HG03558 (cell line): ENCODE measurements around the gene TEAD4.

Experiments used
- ATAC-seq: cut with Tn5 transposase; IDR thresholded peaks from one replicate; pipeline ENCODE4 v1.9.1; 2021; ENCODE audit warnings: moderate number of reproducible peaks; ENCODE audit not compliant: unreplicated experiment; ENCODE audit errors: extremely low read depth

The TEAD4 gene

DNA sequence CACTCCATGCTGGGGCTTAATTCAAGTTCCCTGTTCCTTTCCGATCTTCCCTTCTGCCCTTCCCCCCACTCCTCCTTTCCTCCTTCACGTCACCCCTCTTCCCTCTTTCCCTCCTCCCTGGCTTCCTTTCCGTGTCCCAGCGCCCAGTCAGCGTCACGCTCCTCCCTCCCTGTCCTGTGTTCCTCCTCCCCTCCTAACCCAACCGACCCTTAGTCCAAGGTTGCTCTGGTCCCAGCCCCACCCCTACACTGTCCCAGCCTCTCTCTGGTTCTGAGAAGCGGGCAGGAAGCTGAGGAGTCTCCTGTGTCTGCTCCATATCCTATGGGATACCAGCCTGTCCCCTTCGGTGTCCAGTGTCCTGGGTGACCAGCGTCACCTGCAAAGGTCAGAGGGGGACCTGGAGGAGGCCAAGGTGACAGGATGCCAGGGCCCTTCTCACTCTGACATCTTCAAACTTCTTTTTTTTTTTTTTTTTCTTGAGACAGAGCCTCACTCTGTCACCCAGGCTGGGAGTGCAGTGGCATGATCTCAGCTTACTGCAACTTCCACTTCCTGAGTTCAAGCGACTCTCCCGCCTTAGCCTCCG is 61.7 kb downstream of the TEAD4 start:
- no peak for ATAC-seq

DNA sequence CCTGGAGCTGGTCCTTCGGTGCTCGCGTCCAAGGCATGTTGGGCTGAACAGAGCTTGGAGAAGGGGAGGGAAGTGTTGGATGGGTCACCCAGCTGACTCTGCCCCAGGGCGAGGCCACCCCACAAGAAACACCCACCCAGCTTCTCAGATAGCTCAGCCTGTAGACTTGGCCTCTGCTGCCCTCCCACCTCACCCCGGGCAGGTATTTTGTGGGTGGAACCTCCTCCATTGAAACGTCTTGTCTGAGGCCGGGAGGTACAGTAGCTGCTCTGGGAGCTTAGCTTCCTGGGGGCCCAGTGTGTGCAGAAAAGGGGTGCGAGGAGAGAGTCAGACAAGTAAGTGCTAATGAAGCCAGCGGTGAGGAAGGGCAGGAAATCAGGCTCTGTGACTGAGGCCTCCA is 63.2 kb downstream of the TEAD4 start:
- ATAC-seq, result no peak

DNA sequence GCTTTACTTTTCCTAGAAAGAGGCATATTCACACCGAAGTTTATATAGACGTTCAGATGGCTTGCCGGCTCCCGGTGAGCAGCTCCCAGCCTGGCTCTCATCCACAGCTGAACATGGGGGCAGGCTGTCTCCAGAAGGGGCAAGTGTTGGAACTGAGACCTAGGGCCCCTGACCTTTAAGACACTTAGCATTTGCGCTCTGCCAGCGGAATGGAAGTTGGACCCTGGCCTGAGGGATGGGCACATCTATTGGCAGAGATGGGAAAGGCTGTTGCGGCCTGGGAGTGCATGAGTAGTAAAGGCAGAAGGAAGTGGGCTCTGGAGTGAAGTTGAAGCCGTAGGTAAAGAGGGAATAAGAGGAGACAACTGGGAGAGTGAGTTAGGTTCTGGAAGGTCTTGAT is 63.8 kb downstream of the TEAD4 start:
- ATAC-seq, result no peak

DNA sequence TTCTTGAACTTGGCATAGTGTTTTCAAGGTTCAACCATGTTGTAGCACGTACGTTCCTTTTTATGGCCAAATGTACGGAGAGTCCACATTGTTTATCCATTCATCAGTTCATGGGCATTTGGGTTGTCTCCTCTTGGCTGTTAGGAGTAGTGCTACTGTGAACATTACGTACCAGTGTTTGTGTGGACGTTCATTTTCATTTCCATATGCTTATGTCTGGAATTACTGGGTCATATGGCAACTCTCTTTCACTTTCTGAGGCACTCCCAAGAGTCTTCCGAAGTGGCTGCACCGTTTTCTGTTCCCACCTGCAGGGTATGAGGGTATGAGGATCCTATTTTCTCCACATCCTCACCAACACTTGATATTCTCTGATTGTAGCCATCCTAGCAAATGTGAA is 68.9 kb downstream of the TEAD4 start:
- no peak for ATAC-seq

DNA sequence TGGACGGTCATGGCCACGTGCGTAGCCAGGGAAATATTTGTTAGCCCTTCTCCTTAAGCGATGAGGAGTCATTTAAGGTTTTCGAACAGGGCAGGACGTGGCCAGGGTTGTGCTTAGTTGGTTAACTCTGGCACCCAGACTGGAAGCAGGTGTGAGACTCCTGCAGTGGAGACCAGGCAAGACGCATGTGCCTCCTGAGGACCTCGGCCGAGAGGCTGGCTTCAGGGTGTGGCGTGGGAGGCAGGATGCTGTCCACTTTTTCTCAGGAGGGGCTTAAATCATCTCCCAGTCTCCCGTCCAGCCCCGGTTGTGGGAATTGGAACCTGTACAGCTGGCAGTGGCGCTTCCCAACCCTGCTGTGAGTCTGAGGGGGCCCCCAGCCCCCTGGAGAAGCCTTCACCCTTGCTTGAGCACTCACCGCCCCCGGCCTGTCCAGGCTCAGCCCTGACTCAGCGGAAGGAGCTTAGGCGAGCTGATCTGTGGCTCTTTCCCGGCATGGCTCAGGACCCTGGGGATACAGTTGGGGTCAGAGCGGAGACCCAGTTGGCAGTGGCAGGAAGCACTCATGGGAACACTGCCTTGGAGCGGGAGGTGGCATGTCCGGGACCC is 71.7 kb downstream of the TEAD4 start:
- no peak for ATAC-seq

DNA sequence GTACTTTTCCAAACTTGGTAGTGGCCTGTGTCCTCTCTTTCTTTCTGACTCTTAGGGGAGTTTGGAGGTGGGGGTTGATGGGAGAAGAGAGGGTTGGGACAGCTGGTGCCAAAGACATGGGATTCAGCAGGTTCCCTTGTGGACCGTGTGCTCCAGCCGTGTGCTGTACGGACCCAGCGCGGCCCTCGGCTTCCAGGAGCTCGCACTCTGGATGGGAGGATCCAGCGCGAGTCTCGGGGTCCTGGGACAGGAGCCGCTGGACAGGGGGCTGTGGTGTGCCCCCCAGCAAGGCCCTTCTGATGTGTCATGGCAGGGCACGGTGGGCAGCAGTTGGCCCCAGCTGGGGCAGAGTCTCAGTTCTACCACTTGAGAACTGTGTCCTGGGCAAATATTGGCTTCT is 73.0 kb downstream of the TEAD4 start:
- no peak for ATAC-seq

DNA sequence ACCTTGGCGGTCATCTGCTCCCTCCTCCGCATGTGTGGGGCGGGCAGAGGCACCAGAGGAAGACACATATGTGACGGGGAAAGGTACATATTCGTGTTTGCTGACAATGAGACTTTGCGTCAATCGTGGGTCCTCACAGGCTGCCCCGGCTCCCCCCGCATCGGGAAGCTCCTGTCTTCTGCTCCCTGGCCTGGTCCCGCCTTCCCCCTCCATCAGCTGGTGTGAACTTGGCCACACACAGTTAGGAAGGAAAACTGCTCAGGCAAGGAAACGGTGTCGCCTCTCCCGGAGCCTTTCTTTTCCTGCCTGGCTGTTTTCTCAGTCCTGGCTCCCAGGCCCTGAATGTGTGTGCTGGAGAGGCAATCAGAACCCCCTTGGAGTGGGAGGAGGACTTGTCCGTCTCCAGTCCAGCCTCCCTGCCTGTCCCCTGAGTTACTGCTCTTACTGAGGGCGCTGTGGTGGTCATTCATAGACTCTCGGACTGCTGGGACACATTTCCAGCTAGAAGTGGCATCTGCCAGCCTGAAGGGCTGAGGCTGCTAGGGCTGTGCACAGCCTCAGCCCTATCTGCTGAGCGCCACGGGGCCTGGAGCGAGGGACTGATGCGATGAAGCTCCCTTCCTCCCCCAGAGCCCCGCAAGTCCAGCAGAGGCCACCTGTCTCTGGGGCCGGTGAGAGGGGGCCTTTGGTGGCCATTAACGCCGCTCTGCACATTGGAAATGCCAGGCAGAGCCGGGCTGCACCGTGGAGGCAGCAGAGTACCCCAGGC is 73.8 kb downstream of the TEAD4 start:
- no peak for ATAC-seq

DNA sequence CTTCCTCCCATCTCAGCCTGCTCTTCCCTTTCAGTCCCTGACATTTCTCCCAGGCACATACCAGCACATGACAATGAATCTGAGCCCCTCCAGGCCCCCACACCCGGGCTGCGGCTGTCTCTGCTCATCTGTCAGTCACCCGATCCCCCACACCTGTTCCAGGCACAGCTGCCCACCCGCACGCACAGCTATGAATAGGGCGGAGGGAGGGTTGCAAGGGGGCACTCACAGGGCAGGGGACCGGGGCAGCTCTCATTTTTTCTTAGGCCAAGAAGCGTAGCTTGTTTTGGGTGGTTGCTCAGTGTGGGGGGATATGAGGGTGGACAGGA is 74.3 kb downstream of the TEAD4 start:
- ATAC-seq, result no peak

DNA sequence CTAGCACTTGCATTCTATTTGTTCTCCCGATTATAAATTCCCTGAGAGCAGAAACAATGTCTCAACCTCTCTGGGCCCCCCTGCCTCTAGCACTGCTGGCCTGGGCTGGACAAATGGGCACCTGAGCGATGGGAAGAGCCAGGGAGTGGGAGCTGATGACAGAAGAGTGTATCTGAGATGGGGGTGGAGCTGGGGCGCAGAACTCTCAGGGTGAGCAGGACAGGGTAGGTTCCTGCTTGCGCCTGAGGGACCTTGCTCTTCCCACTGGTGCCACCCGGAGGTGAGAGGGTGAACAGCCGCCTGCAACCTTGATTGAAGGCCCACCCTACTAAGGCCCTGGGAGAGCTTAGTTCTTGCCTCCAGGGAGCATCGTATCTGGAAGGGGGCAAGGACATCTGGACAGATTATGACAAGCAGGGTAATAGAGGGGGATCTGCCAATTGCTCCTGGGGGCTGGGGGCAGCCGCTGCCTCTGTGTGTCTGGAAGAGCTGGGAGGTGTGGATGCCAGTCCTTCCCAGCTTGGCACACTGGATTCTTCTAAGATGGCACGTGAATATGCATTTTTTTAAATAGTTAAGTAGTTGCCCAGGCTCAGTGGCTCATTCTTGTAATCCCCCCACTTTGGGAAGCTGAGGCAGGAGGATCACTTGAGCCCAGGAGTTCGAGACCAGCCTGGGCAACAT is 75.0 kb downstream of the TEAD4 start:
- ATAC-seq, result no peak

DNA sequence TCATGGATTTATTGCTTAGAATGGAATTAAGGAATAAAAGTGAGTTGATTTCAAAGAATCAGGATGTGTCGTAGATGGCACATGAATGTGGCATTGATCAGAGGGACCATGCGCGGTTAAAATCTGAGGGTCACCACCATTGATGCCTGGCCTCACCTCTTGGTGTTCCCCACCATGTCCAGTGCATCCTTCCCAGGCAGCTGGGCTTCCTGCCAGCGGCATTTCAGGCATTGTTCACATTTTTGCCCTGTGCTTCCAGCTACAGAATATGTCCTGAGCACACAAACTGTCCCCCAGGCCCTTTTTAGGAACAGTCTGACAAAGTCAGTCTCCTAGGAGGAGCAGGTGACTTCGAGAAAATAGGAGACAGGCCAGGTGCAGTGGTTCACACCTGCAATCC is 76.0 kb downstream of the TEAD4 start:
- ATAC-seq, result no peak

DNA sequence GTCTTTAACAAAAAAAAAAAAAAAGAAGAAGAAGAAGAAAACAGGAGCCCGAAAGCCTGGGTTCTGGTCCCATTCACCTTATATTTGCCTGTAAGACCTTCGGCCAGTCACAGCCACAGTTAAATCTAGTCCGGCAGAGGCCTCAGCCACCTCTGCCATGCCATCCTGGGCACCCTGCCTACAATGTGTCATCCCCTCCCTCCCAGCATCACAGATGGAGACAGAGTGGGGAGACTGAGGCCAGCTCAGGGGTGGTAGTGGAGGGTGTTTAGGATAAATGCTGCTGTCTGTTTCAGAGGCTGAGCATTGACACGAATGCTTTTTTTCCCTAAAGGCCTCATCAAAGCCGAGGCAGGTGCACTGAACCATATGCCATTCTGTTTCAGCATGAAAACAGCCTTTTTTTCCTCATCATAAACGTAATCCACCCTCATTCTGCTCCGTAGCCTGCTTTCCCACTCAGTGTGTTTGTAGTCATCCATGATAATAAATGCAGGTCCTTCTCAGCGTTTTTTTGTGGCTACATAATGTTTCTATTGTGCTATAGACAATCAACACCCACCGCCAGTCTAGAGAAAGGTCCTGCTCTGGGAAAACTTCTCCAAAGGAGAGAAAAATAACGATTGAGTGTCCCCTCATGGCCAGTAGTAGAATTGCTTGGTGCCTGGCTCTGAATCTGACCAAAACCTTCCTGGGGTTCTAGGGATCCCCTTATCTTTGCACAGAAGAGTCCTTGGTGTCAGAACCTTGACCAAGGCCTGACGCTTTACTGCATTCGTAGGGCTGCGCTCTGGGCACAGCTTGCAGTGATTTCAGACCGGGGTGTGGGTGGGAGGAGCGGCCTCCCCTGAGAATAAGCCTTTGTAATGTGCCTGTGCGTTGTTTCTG is 76.9 kb downstream of the TEAD4 start:
- ATAC-seq, result no peak

DNA sequence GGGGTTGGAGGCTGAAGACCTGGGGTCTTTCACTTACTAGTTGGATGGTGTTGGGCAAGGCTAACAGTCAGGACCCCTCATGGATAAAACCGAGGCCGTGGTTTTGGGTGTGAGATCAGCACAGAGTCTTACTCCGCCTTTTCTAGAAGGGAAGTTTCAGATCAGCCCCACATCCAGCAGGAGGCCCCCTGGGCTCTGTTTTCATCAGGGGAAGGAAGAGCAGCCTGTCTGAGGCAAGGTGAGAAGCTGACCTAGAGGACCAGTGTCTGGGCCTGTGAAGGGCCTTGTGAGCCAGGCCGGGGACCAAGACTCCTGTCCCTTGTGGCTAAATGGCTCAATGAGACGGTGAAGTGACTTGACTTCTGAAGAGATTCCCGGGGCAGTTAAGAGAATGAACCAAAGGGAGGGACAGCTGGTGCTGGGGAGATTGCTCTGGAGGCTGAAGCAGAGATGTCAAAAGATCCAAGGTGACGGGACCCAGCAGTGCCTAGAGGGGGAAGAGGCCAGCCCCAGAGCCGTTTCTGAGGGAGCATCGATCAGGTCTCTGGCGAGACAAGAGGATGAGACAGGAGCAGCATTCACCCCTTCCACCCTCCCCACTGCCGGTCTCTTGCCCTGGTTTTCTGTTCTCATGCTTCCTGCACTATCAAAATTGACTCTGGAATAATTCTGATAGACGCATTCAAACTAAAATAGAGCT is 77.9 kb downstream of the TEAD4 start:
- ATAC-seq, result no peak

DNA sequence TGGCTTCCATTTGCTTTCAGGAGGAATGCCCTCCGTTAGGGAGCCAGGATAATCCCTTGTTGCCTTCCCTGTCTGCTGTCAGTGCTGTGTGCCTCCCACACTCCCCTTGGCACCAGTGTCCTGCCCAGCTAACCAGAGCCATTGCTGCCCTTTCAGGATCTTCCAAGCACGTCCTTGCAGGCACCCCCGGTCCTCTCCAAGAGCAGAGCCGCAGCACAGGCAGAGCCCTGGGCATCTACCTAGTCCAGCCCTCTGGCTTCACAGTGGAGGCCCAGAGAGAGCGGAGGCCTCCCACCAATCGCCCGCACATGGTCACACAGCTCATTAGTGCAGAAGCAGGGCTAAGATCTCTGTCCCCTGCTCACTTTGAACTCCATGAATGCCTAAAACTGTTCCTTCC is 79.0 kb downstream of the TEAD4 start:
- no peak for ATAC-seq

DNA sequence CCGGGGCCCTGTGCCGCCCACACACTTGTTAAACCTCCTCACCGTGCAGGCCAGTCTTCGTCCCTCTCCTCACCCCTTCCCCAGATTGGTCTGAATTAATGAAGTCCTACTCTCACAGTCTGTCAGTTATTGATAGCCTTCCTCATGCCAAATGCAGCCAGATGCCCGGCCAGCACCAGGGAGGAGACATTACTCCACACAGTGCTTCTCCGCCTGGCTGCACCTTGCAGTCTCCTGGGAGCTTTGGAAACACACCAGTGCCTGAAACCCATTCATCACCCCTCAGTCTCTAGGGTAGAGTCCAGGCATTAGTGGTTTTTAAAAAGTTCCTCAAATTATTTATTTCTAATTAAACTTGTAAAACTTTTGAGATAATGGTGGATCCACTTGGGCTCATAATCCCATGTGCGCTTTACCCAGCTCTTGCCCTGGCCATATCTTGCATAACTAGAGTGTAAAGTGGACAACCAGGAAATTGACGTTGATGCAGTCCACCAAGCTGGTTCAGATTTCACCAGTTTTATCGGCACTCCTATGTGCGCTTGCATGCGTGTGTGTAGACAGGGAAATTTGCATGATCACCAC is 79.8 kb downstream of the TEAD4 start:
- ATAC-seq, result no peak

DNA sequence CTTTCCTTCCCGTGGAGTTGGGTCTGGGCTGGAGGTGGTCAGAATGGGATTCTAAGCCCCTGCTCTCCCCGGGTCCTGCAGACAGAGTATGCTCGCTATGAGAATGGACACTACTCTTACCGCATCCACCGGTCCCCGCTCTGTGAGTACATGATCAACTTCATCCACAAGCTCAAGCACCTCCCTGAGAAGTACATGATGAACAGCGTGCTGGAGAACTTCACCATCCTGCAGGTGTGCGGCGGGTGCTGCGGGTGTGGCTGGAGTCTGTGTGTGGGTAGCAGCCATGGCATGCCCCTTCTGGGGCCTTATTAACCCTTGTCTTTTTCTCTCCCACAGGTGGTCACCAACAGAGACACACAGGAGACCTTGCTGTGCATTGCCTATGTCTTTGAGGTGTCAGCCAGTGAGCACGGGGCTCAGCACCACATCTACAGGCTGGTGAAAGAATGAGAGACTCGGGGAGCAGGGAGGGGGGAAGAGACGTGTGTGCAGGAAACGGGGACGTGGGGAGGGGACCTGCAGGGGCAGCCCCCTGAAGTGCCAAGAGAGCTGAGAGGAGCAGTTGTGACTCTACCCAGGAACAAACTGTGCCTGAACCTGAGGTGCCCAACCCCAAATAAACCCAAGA is 80.9 kb downstream of the TEAD4 start:
- no peak for ATAC-seq

DNA sequence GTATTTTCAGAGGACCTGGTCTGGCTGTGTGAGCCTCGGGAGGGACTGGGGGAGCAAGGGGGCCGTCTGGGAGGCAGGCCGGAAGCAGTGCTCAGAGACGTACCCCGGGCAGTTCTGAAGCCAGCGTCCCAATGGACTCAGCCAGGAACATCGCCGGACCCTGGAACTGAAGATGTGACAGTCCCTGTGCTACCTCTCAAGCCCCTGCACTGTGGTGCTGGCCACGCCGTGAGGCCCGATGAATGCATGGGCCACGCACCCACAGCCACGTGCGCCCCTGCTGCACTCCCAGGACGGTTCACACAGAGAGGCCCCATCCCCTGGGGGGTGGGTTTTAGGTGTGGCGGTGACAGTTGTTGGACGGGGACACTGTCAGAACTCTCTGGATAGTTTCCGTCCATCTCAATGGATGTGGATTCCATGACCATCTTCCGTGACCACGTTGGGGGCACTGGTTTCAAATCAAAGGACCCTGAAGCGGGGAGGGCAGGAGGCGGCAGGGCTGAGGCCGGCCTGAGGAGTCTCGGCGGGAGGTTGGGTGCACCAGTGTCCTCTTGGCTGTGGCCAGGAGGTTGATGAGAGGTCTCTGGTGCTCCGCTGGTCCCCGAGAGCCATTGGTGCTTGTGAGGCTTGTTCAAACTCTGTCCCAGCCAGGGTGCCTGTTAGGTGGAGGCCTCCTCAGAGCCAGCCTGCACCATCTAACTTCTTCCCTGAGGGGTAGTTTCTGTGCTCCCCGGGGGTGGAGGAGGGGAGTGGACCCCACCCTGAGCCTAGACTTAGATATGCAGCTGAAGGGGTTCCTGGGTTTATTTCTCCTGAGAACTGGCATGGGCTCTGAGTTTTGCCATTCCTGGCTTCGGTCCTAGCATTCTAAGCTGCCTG is 81.7 kb downstream of the TEAD4 start:
- ATAC-seq, result no peak

DNA sequence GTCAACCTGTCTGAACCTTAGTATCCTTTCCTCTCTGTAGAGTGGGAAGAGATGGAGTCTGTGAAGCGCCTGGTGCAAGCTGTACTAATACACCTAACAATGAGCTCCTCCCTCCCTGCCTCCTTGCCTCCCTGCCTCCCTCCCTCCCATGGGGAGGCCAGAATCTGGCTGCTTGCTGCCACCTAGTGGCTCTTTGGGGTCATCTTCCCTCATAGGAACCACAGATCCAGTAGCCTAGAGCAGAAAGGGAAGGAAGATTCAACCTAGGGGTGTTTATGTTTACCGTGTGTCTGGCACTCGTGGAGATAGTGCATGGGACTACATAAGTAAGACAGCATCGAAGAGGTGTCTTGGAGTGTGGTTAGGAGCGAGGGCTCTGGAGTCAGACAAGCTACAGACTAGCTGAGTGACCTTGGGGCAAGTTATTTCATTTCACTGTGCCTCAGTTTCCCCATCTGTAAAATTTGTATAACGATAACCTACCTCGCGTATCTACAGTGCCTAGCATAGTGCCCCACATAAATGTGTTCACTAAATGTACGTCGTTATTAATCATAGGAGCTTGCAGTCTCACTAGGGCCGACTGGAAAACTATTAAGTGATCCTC is 82.5 kb downstream of the TEAD4 start:
- ATAC-seq, result no peak

DNA sequence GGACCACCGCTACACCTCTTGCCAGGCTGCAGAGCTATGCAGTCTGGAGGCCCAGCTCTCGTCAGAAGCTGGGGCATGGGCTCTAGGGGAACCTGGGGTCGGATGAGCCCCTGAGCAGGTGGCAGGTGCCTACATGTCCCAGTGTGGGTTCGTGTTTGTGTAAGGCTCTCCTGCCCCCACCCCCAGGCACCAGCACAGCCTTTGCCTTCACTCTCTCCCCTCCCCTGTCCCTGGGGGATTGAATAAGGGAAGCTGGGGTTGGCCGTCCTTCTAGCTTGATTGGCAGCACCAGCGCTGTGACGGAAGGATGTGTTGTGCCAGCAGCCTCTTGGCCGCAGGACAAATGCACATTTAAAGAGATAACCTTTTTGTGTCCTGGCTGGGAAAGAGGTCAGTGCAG is 83.2 kb downstream of the TEAD4 start:
- no peak for ATAC-seq
